SK-N-SH (cell line): ENCODE results near the gene MXI1. TPM values are rescaled to one million over a fixed set of nuclear protein-coding genes. Genes with fewer than 3 reads are reported as not detected.

Experiments
- CTCF ChIA-PET: fragments of 300-600, 350-600 bp; formaldehyde crosslinking; extraction: SDS; loops from one replicate; lab custom pipeline; 2021; lab: Yijun Ruan, JAX
- POLR2A ChIA-PET: fragments of 350-600 bp; sonication (Branson Sonifier 250); formaldehyde crosslinking; extraction: SDS; loops from one replicate; lab custom pipeline; 2020; ENCODE audit warnings: antibody characterized with exemption, inconsistent platforms; lab: Yijun Ruan, JAX
- DNase-seq: peaks from one replicate; pipeline ENCODE4 v3.0.0; 2012
- H2AFZ ChIP-seq: fragments of 200-600 bp; sonication (generic); 2 replicates; pipeline ENCODE4 v1.8.1; 2016; ENCODE audit warnings: antibody characterized with exemption, mild to moderate bottlenecking, low read depth
- H3F3A ChIP-seq: fragments of 200-600 bp; sonication (generic); replicated peaks from 2 replicates; pipeline ENCODE3; 2016; ENCODE audit warnings: antibody characterized with exemption, mild to moderate bottlenecking; ENCODE audit not compliant: insufficient read depth
- H3K27ac ChIP-seq, 2 experiments: fragments of 200-500 bp in 1 of 2; fragments of 200-600 bp in 1 of 2; sonication (Bioruptor generic) in 1 of 2; sonication (generic), shearing (Covaris generic) in 1 of 2; 2 replicates each; pipeline versions ENCODE4 v1.5.1 to v1.6.1; 2014 to 2016; ENCODE audit warnings: low read depth in 2 of 2, inconsistent platforms in 1 of 2, low read length in 1 of 2, mild to moderate bottlenecking in 1 of 2, mixed read lengths in 1 of 2
- H3K27me3 ChIP-seq: fragments of 200-600 bp; sonication (generic), shearing (Covaris generic); 2 replicates; pipeline ENCODE4 v1.6.1; 2016; ENCODE audit warnings: mixed run types; ENCODE audit not compliant: insufficient read depth
- H3K36me3 ChIP-seq, 2 experiments: fragments of 200-500 bp in 1 of 2; fragments of 200-600 bp in 1 of 2; sonication (Bioruptor generic) in 1 of 2; sonication (generic) in 1 of 2; replicated peaks in 1 of 2; 2 replicates each; pipeline versions ENCODE3 to v1.5.1; 2014 to 2016; ENCODE audit warnings: low read length in 1 of 2, mild to moderate bottlenecking in 1 of 2; ENCODE audit not compliant: insufficient read depth in 2 of 2, control insufficient read depth in 1 of 2
- H3K4me1 ChIP-seq, 2 experiments: fragments of 200-500 bp in 1 of 2; fragments of 200-600 bp in 1 of 2; sonication (Bioruptor generic) in 1 of 2; sonication (generic), shearing (Covaris generic) in 1 of 2; 2 replicates each; pipeline versions ENCODE4 v1.5.1 to v1.6.1; 2014 to 2016; ENCODE audit warnings: low read depth in 1 of 2, low read length in 1 of 2, mixed run types in 1 of 2; ENCODE audit not compliant: insufficient read depth in 2 of 2, control insufficient read depth in 1 of 2
- H3K4me2 ChIP-seq: fragments of 200-600 bp; sonication (generic), shearing (Covaris generic); 2 replicates; pipeline ENCODE4 v1.6.1; 2017; ENCODE audit warnings: mixed run types
- H3K4me3 ChIP-seq, 2 experiments: fragments of 200-500 bp in 1 of 2; fragments of 200-600 bp in 1 of 2; sonication (Bioruptor generic) in 1 of 2; sonication (generic), shearing (Covaris generic) in 1 of 2; 2 replicates each; pipeline versions ENCODE4 v1.5.1 to v1.8.1; 2014 to 2016; ENCODE audit warnings: low read depth in 2 of 2, inconsistent platforms in 1 of 2, low read length in 1 of 2, mild to moderate bottlenecking in 1 of 2, mixed read lengths in 1 of 2, moderate library complexity in 1 of 2
- H3K79me2 ChIP-seq: fragments of 200-600 bp; sonication (generic); 2 replicates; pipeline ENCODE4 v1.8.1; 2017; ENCODE audit warnings: mild to moderate bottlenecking; ENCODE audit not compliant: insufficient read depth
- H3K9ac ChIP-seq: fragments of 200-600 bp; sonication (generic); 2 replicates; pipeline ENCODE4 v1.6.1; 2017; ENCODE audit warnings: mixed run types
- H3K9me2 ChIP-seq: fragments of 200-600 bp; sonication (generic); 2 replicates; pipeline ENCODE4 v1.6.1; 2017; ENCODE audit warnings: mixed run types
- H3K9me3 ChIP-seq: fragments of 200-600 bp; sonication (generic); 2 replicates; pipeline ENCODE4 v1.6.1; 2017; ENCODE audit warnings: mixed run types, mild to moderate bottlenecking, moderate library complexity
- H4K20me1 ChIP-seq: fragments of 200-600 bp; sonication (generic); 2 replicates; pipeline ENCODE4 v1.6.1; 2017; ENCODE audit warnings: mild to moderate bottlenecking, mixed run types; ENCODE audit not compliant: insufficient read depth
- CHD2 ChIP-seq: fragments of 150-350 bp; IDR thresholded peaks from 2 replicates; pipeline ENCODE4 v1.6.1; 2018; ENCODE audit warnings: low read length; ENCODE audit not compliant: partially characterized antibody
- CTCF ChIP-seq: fragments of 200-600 bp; sonication (generic); IDR thresholded peaks from 2 replicates; pipeline ENCODE4 v1.6.1; 2017; ENCODE audit warnings: antibody characterized with exemption, mild to moderate bottlenecking, moderate library complexity
- ELF1 ChIP-seq: IDR thresholded peaks from 2 replicates; pipeline ENCODE4 v1.4.0; 2012
- EP300 ChIP-seq, 2 experiments: IDR thresholded peaks; 2 replicates each; pipeline versions ENCODE4 v1.4.0 to v1.6.1; 2012; ENCODE audit warnings: borderline replicate concordance in 1 of 2, low read depth in 1 of 2, low read length in 1 of 2
- EZH2phosphoT487 ChIP-seq: fragments of 200-600 bp; sonication (generic); IDR thresholded peaks from 2 replicates; pipeline ENCODE4 v1.6.1; 2017; ENCODE audit warnings: low read depth, mixed run types, mild to moderate bottlenecking, antibody characterized with exemption, moderate library complexity, borderline replicate concordance
- FOXM1 ChIP-seq: IDR thresholded peaks from 2 replicates; pipeline ENCODE4 v1.4.0; 2012; ENCODE audit warnings: low read depth, mild to moderate bottlenecking
- GABPA ChIP-seq: IDR thresholded peaks from 2 replicates; pipeline ENCODE4 v1.4.0; 2012; ENCODE audit warnings: low read depth, mild to moderate bottlenecking
- GATA2 ChIP-seq: sonication (generic); formaldehyde crosslinking; IDR thresholded peaks from 2 replicates; pipeline ENCODE4 v1.5.0; 2020; ENCODE audit warnings: mild to moderate bottlenecking, missing genetic modification reagents
- JUND ChIP-seq: IDR thresholded peaks from 2 replicates; pipeline ENCODE4 v1.4.0; 2012
- MEF2A ChIP-seq: IDR thresholded peaks from 2 replicates; pipeline ENCODE4 v1.4.0; 2012; ENCODE audit warnings: low read depth, borderline replicate concordance
- MXI1 ChIP-seq: IDR thresholded peaks from 2 replicates; pipeline ENCODE4 v1.6.1; 2012; ENCODE audit warnings: mild to moderate bottlenecking, low read depth, low read length, improper control_type of control experiment
- NFIC ChIP-seq: IDR thresholded peaks from 2 replicates; pipeline ENCODE4 v1.4.0; 2012; ENCODE audit warnings: borderline replicate concordance
- NRF1 ChIP-seq: IDR thresholded peaks from 2 replicates; pipeline ENCODE4 v1.6.1; 2012; ENCODE audit warnings: low read depth, mild to moderate bottlenecking, low read length
- REST ChIP-seq: IDR thresholded peaks from 2 replicates; pipeline ENCODE4 v1.6.1; 2012; ENCODE audit warnings: mild to moderate bottlenecking, low read depth, low read length, moderate library complexity
- SIN3A ChIP-seq: IDR thresholded peaks from 2 replicates; pipeline ENCODE4 v1.6.1; 2012; ENCODE audit warnings: low read depth, mild to moderate bottlenecking, low read length, moderate library complexity, borderline replicate concordance
- TAF1 ChIP-seq: IDR thresholded peaks from 2 replicates; pipeline ENCODE4 v1.6.1; 2012; ENCODE audit warnings: low read depth, mild to moderate bottlenecking, low read length, moderate library complexity, borderline replicate concordance
- TCF12 ChIP-seq: IDR thresholded peaks from 2 replicates; pipeline ENCODE4 v1.4.0; 2012
- TEAD4 ChIP-seq: IDR thresholded peaks from 2 replicates; pipeline ENCODE4 v1.4.0; 2012; ENCODE audit warnings: mild to moderate bottlenecking, borderline replicate concordance; ENCODE audit not compliant: insufficient read depth
- USF2 ChIP-seq: fragments of 150-350 bp; IDR thresholded peaks from 2 replicates; pipeline ENCODE4 v1.6.1; 2017; ENCODE audit warnings: antibody characterized with exemption, low read length, low read depth, borderline replicate concordance
- ZBTB33 ChIP-seq: IDR thresholded peaks from 2 replicates; pipeline ENCODE4 v1.4.0; 2012; ENCODE audit warnings: low read depth, borderline replicate concordance
- WGBS: methylation state at CpG from one replicate; pipeline ENCODE4 v1.1.6; 2017; ENCODE audit warnings: low lambda C conversion rate; 5-methylcytosine and 5-hydroxymethylcytosine counted together
- polyA plus RNA-seq, 3 experiments: library from polyadenylated mRNA; depleted of rRNA; stranded (reverse); fragments of >200 nt; gene quantifications; 2 replicates each; pipeline ENCODE4 v1.2.3, GENCODE V29; 2012

MXI1 gene
- polyA plus RNA-seq, 1 of the 3 experiments (the other 2 are of a cell fraction): 13.8 TPM

GRCh38 chr10:110222641-110223297, 15.4 kb downstream of the MXI1 start:
- no peak overlapping the region for H3K4me3 ChIP-seq
- H3K9me2 ChIP-seq: no peaks in the 10 kb centered on the region
- H3K9me3 ChIP-seq: no peaks in the 10 kb centered on the region
- no peak overlapping the region for H2AFZ ChIP-seq
- ChIA-PET CTCF (interaction anchor here (1.9 to 6.0 kb wide), 3 partner anchors 10 to 84 kb away, joined by 5 to 32 read pairs (median 22); no protein-coding TSS in a partner anchor), POLR2A (interaction anchor here (1.6 kb wide), 1 partner anchor 12 kb away, joined by 7 read pairs; no protein-coding TSS in a partner anchor)
- no peaks in the 10 kb centered on the region for H4K20me1 ChIP-seq
- H3F3A ChIP-seq: no peaks in the 10 kb centered on the region
- no peak for DNase-seq
- no peaks in the 10 kb centered on the region for H3K79me2 ChIP-seq
- no peak overlapping the region; a peak in 1 of 4 replicates for H3K27ac ChIP-seq
- no peak overlapping the region for H3K4me2 ChIP-seq
- TF ChIP-seq CHD2 (no peak), MEF2A (no peak), NFIC (no peak), TAF1 (no peak), CTCF (no peak), TEAD4 (no peak), FOXM1 (no peak), REST (no peak), MXI1 (no peak), EZH2phosphoT487 (no peak), GABPA (no peak), JUND (no peak), SIN3A (no peak), GATA2 (CRISPR knock-in tag) (no peak), ELF1 (no peak), NRF1 (no peak), EP300 (IDR thresholded peaks at IDR 0.05; ENCODE audit: borderline replicate concordance in 1 of 2, low read depth in 1 of 2, low read length in 1 of 2) (no peak), ZBTB33 (no peak), TCF12 (no peak), USF2 (no peak)
- WGBS: 97% methylated on average over 4 of the region's 4 CpGs
- no peaks in the 10 kb centered on the region for H3K27me3 ChIP-seq
- no peak overlapping the region for H3K9ac ChIP-seq
- H3K4me1 ChIP-seq: peaks cover 0 to 10% of the 10 kb centered on the region in 2 experiments; a peak in 2 of 4 replicates
- no peaks in the 10 kb centered on the region for H3K36me3 ChIP-seq
